HEK293 (cell line): ENCODE data around the gene CACNA1D.

Experiments
- CTCF ChIA-PET: fragments of 350-600 bp; formaldehyde crosslinking; extraction: SDS; loops from one replicate; lab custom pipeline; 2021; ENCODE audit warnings: antibody characterized with exemption; lab: Yijun Ruan, JAX
- POLR2A ChIA-PET: fragments of 300-600 bp; formaldehyde crosslinking; extraction: SDS; loops from one replicate; lab custom pipeline; 2020; ENCODE audit warnings: antibody characterized with exemption, inconsistent platforms; lab: Yijun Ruan, JAX
- H3K27ac ChIP-seq: fragments of 200-500 bp; sonication (Bioruptor generic); 2 replicates; pipeline ENCODE4 v1.5.1; 2014; ENCODE audit warnings: low read depth, low read length, control low read depth, inconsistent platforms; ENCODE audit errors: extremely low read depth
- H3K36me3 ChIP-seq, 2 experiments: fragments of 200-500 bp in 1 of 2; sonication (Bioruptor generic) in 1 of 2; 1 replicate in 1 of 2; 2 replicates in 1 of 2; pipeline ENCODE4 v1.5.1; 2014 to 2017; ENCODE audit warnings: inconsistent platforms in 2 of 2, low read length in 2 of 2; ENCODE audit not compliant: control insufficient read depth in 2 of 2, insufficient read depth in 1 of 2
- H3K4me1 ChIP-seq: fragments of 200-500 bp; sonication (Bioruptor generic); 2 replicates; pipeline ENCODE4 v1.5.1; 2014; ENCODE audit warnings: mild to moderate bottlenecking, low read length, inconsistent platforms; ENCODE audit not compliant: control insufficient read depth, insufficient read depth
- H3K4me3 ChIP-seq: 2 replicates; pipeline ENCODE4 v1.5.1; 2011; ENCODE audit warnings: low read depth, mild to moderate bottlenecking, control low read depth, low read length, moderate library complexity
- H3K9me3 ChIP-seq: fragments of 200-500 bp; sonication (Bioruptor generic); 2 replicates; pipeline ENCODE4 v1.5.1; 2014; ENCODE audit warnings: low read depth, low read length, inconsistent platforms; ENCODE audit not compliant: control insufficient read depth, insufficient read depth
- GLI4 ChIP-seq: fragments of 450-650 bp; formaldehyde crosslinking; IDR thresholded peaks from 2 replicates; pipeline ENCODE4 v1.5.1; 2016; ENCODE audit warnings: missing biosample characterization, missing genetic modification characterization
- IKZF3 ChIP-seq: fragments of 450-650 bp; IDR thresholded peaks from 2 replicates; pipeline ENCODE4 v1.5.0; 2018; ENCODE audit warnings: missing biosample characterization, mild to moderate bottlenecking, missing genetic modification characterization, moderate library complexity
- PRDM1 ChIP-seq: fragments of 450-650 bp; formaldehyde crosslinking; IDR thresholded peaks from 2 replicates; pipeline ENCODE4; 2016; ENCODE audit warnings: missing biosample characterization, missing genetic modification characterization
- RBAK ChIP-seq: fragments of 450-650 bp; formaldehyde crosslinking; IDR thresholded peaks from 2 replicates; pipeline ENCODE4 v1.5.1; 2016; ENCODE audit warnings: missing biosample characterization, missing genetic modification characterization
- ZNF211 ChIP-seq: fragments of 450-650 bp; formaldehyde crosslinking; IDR thresholded peaks from 2 replicates; pipeline ENCODE4 v1.5.1; 2016; ENCODE audit warnings: low read depth, missing biosample characterization, missing genetic modification characterization
- ZNF274 ChIP-seq, 2 experiments: fragments of 200-500 bp in 1 of 2; fragments of 450-650 bp in 1 of 2; sonication (Bioruptor generic) in 1 of 2; formaldehyde crosslinking in 1 of 2; IDR thresholded peaks; 2 replicates each; pipeline versions ENCODE4 v1.5.1 to v1.6.1; 2014 to 2016; ENCODE audit warnings: borderline replicate concordance in 1 of 2, inconsistent platforms in 1 of 2, low read length in 1 of 2, missing biosample characterization in 1 of 2, missing genetic modification characterization in 1 of 2
- ZNF404 ChIP-seq: fragments of 450-650 bp; formaldehyde crosslinking; IDR thresholded peaks from 2 replicates; pipeline ENCODE4 v1.5.1; 2017; ENCODE audit warnings: missing biosample characterization, missing genetic modification characterization
- ZNF416 ChIP-seq: fragments of 450-650 bp; formaldehyde crosslinking; IDR thresholded peaks from 2 replicates; pipeline ENCODE4 v1.5.1; 2016; ENCODE audit warnings: missing biosample characterization, missing genetic modification characterization
- ZNF555 ChIP-seq: fragments of 450-650 bp; formaldehyde crosslinking; conservative IDR thresholded peaks from 2 replicates; pipeline ENCODE4 v1.5.1; 2017; ENCODE audit warnings: missing biosample characterization, mild to moderate bottlenecking, missing genetic modification characterization, inconsistent platforms
- ZNF585B ChIP-seq: fragments of 450-650 bp; formaldehyde crosslinking; IDR thresholded peaks from 2 replicates; pipeline ENCODE4 v1.5.1; 2016; ENCODE audit warnings: missing biosample characterization, missing genetic modification characterization
- ZNF596 ChIP-seq: fragments of 450-650 bp; IDR thresholded peaks from 2 replicates; pipeline ENCODE4 v1.5.0; 2018; ENCODE audit warnings: missing biosample characterization, mild to moderate bottlenecking, missing genetic modification characterization, moderate library complexity
- ZNF610 ChIP-seq: fragments of 450-650 bp; formaldehyde crosslinking; IDR thresholded peaks from 2 replicates; pipeline ENCODE4 v1.5.1; 2016; ENCODE audit warnings: missing biosample characterization, missing genetic modification characterization, borderline replicate concordance
- ZNF677 ChIP-seq: fragments of 450-650 bp; IDR thresholded peaks from 2 replicates; pipeline ENCODE4 v1.5.0; 2018; ENCODE audit warnings: missing biosample characterization, mild to moderate bottlenecking, missing genetic modification characterization, moderate library complexity
- ZNF747 ChIP-seq: fragments of 450-650 bp; formaldehyde crosslinking; IDR thresholded peaks from 2 replicates; pipeline ENCODE4 v1.5.1; 2016; ENCODE audit warnings: missing biosample characterization, missing genetic modification characterization
- ZNF830 ChIP-seq: fragments of 450-650 bp; IDR thresholded peaks from 2 replicates; pipeline ENCODE4 v1.5.0; 2018; ENCODE audit warnings: missing biosample characterization, missing genetic modification characterization, low read depth, mild to moderate bottlenecking, moderate library complexity
- TF ChIP-seq, protein P1 (sequence below): fragments of 450-650 bp; formaldehyde crosslinking; IDR thresholded peaks from 2 replicates; pipeline ENCODE4 v1.5.1; 2016; ENCODE audit warnings: missing biosample characterization, missing genetic modification characterization, borderline replicate concordance
- TF ChIP-seq, protein P2 (sequence below): fragments of 450-650 bp; IDR thresholded peaks from 2 replicates; pipeline ENCODE4 v1.5.1; 2018; ENCODE audit warnings: missing biosample characterization, mild to moderate bottlenecking, missing genetic modification characterization
- TF ChIP-seq, protein P3 (sequence below): fragments of 450-650 bp; formaldehyde crosslinking; conservative IDR thresholded peaks from 2 replicates; pipeline ENCODE4 v1.5.1; 2016; ENCODE audit warnings: low read depth, missing biosample characterization, missing genetic modification characterization

Gene CACNA1D

DNA sequence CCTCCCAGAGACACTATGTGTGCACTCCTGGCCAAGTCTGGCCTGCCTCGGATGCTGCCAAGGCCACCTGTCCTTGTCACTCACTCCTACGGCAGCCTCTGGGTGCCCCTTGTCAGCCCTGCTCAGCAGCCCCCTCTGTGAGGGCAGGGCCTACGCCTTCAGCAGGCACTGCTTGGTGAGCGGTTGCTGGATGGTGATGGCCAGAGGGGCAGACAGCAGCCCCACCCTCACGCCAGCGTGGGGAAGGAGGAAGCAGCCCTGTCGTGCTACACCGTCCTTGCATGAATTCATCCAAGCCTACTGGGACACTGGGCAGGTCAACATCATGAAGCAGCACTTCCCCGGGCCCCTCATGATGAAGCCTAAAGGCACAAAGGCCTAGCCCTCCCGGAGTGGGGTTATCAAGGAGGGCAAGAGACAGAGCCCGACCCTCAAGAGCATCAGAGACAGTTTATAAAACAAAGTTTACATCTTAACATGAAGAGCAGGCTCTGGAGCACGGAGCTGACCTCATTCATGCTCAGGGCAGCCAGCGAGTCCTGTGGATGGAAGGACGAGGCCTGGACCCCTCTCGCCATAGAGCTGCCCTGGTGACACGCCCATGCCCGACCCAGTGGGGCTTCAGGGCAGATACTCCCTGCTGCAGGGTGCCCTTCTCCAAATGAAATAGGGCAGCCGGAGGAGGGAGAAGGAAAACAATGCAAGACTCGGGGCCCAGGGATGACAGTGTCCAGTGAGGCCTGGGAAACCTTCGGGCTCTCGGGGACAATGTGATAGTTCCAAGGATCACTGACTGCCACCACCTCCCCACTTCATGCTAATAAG lies 326.6 kb downstream of the CACNA1D start:
- ChIA-PET CTCF (no interaction called here), POLR2A (no interaction called here)
- Histone ChIP-seq H3K4me1 (no peaks in the 10 kb centered on the region), H3K4me3 (no peak overlapping the region), H3K36me3 (peaks cover 0 to 73% of the 10 kb centered on the region in 2 experiments; a peak in 1 of 3 replicates), H3K9me3 (no peaks in the 10 kb centered on the region), H3K27ac (no peak overlapping the region)
- TF ChIP-seq ZNF404 (tag by site-specific recombination) (no peak), ZNF211 (no peak), ZNF830 (no peak), ZNF677 (no peak), IKZF3 (tag by site-specific recombination) (no peak), ZNF610 (tag by site-specific recombination) (no peak), ZNF596 (no peak), PRDM1 (tag by site-specific recombination) (no peak), ZNF585B (tag by site-specific recombination) (no peak), GLI4 (tag by site-specific recombination) (no peak), ZNF747 (no peak), ZNF555 (tag by site-specific recombination) (no peak), ZNF416 (tag by site-specific recombination) (no peak), ZNF274 (IDR thresholded peaks at IDR 0.05; ENCODE audit: low read length) (no peak), ZNF274 (tag by site-specific recombination; IDR thresholded peaks at IDR 0.05; ENCODE audit: borderline replicate concordance) (no peak), RBAK (tag by site-specific recombination) (no peak)
- TF ChIP-seq, protein P1, sequence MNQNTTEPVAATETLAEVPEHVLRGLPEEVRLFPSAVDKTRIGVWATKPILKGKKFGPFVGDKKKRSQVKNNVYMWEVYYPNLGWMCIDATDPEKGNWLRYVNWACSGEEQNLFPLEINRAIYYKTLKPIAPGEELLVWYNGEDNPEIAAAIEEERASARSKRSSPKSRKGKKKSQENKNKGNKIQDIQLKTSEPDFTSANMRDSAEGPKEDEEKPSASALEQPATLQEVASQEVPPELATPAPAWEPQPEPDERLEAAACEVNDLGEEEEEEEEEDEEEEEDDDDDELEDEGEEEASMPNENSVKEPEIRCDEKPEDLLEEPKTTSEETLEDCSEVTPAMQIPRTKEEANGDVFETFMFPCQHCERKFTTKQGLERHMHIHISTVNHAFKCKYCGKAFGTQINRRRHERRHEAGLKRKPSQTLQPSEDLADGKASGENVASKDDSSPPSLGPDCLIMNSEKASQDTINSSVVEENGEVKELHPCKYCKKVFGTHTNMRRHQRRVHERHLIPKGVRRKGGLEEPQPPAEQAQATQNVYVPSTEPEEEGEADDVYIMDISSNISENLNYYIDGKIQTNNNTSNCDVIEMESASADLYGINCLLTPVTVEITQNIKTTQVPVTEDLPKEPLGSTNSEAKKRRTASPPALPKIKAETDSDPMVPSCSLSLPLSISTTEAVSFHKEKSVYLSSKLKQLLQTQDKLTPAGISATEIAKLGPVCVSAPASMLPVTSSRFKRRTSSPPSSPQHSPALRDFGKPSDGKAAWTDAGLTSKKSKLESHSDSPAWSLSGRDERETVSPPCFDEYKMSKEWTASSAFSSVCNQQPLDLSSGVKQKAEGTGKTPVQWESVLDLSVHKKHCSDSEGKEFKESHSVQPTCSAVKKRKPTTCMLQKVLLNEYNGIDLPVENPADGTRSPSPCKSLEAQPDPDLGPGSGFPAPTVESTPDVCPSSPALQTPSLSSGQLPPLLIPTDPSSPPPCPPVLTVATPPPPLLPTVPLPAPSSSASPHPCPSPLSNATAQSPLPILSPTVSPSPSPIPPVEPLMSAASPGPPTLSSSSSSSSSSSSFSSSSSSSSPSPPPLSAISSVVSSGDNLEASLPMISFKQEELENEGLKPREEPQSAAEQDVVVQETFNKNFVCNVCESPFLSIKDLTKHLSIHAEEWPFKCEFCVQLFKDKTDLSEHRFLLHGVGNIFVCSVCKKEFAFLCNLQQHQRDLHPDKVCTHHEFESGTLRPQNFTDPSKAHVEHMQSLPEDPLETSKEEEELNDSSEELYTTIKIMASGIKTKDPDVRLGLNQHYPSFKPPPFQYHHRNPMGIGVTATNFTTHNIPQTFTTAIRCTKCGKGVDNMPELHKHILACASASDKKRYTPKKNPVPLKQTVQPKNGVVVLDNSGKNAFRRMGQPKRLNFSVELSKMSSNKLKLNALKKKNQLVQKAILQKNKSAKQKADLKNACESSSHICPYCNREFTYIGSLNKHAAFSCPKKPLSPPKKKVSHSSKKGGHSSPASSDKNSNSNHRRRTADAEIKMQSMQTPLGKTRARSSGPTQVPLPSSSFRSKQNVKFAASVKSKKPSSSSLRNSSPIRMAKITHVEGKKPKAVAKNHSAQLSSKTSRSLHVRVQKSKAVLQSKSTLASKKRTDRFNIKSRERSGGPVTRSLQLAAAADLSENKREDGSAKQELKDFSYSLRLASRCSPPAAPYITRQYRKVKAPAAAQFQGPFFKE (tag by site-specific recombination) = no peak
- TF ChIP-seq, protein P2, sequence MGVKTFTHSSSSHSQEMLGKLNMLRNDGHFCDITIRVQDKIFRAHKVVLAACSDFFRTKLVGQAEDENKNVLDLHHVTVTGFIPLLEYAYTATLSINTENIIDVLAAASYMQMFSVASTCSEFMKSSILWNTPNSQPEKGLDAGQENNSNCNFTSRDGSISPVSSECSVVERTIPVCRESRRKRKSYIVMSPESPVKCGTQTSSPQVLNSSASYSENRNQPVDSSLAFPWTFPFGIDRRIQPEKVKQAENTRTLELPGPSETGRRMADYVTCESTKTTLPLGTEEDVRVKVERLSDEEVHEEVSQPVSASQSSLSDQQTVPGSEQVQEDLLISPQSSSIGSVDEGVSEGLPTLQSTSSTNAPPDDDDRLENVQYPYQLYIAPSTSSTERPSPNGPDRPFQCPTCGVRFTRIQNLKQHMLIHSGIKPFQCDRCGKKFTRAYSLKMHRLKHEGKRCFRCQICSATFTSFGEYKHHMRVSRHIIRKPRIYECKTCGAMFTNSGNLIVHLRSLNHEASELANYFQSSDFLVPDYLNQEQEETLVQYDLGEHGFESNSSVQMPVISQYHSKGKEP (tag by site-specific recombination) = no peak
- TF ChIP-seq, protein P3, sequence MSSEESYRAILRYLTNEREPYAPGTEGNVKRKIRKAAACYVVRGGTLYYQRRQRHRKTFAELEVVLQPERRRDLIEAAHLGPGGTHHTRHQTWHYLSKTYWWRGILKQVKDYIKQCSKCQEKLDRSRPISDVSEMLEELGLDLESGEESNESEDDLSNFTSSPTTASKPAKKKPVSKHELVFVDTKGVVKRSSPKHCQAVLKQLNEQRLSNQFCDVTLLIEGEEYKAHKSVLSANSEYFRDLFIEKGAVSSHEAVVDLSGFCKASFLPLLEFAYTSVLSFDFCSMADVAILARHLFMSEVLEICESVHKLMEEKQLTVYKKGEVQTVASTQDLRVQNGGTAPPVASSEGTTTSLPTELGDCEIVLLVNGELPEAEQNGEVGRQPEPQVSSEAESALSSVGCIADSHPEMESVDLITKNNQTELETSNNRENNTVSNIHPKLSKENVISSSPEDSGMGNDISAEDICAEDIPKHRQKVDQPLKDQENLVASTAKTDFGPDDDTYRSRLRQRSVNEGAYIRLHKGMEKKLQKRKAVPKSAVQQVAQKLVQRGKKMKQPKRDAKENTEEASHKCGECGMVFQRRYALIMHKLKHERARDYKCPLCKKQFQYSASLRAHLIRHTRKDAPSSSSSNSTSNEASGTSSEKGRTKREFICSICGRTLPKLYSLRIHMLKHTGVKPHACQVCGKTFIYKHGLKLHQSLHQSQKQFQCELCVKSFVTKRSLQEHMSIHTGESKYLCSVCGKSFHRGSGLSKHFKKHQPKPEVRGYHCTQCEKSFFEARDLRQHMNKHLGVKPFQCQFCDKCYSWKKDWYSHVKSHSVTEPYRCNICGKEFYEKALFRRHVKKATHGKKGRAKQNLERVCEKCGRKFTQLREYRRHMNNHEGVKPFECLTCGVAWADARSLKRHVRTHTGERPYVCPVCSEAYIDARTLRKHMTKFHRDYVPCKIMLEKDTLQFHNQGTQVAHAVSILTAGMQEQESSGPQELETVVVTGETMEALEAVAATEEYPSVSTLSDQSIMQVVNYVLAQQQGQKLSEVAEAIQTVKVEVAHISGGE (tag by site-specific recombination) = no peak
